ENCODE measurements around the gene PGK1.
"Not testable (repeated sequence)": the region's sequence is repeated elsewhere in the genome, so short reads cannot be mapped to it uniquely, and the experiment has no call there.

DNA sequence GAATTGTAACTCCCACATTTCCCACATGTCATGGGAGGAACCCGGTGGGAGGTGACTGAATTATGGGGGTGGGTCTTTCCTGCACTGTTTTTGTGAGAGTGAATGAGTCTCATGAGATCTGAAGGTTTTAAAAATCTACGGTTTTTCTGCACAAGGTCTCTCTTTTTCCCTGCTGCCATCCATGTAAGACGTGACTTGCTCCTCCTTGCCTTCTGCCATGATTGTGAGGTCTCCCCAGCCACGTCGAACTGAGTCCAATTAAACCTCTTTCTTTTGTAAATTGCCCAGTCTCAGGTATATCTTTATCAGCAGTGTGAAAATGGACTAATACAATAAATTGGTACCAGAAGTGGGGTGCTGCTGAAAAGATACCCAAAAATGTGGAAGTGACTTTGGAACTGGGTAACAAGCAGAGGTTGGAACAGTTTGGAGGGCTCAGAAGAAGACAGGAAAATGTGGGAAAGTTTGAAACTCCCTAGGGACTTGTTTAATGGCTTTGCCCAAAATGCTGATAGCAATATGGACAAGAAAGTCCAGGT lies 43.0 kb downstream of the PGK1 start:
- not testable (repeated sequence) for TF ChIP-seq POLR2AphosphoS5 (IDR thresholded peaks at IDR 0.05; ENCODE audit: borderline replicate concordance, low read depth, low read length); EZH2 (IDR thresholded peaks at IDR 0.05); FOXP2 (optimal IDR thresholded peaks at IDR 0.05; ENCODE audit: control extremely low read depth, extremely low read length, insufficient read depth)

Data from SK-N-MC (cell line).